A172 (cell line): ENCODE data around the gene EZH1. TPM values are rescaled to one million over a fixed set of nuclear protein-coding genes. Genes with fewer than 3 reads are reported as not detected.
"Not testable (repeated sequence)": the region's sequence is repeated elsewhere in the genome, so short reads cannot be mapped to it uniquely, and the experiment has no call there.

Experiments
- DNase-seq: peaks from one replicate; pipeline ENCODE4 v3.0.0-alpha.2; 2015; ENCODE audit warnings: low spot score
- total RNA-seq: library from RNA; depleted of rRNA; stranded (reverse); fragments of >200 nt; shearing (Covaris generic); gene quantifications from 2 replicates; pipeline ENCODE4 v1.2.3, GENCODE V29; 2014

Gene EZH1
- total RNA-seq, 1 experiment from 2014 or later, result 7.2 TPM

- no peak for DNase-seq
Observed at GRCh38 chr17:42772945-42773289, 28.1 kb upstream of the EZH1 start.

- DNase-seq, result not testable (repeated sequence)
Observed at GRCh38 chr17:42769964-42770363, 25.1 kb upstream of the EZH1 start.

- DNase-seq, result not testable (repeated sequence)
Observed at GRCh38 chr17:42768006-42768405, 23.2 kb upstream of the EZH1 start.

GRCh38 chr17:42767512-42767911 lies 22.7 kb upstream of the EZH1 start:
- no peak for DNase-seq

GRCh38 chr17:42766124-42766523 lies 21.3 kb upstream of the EZH1 start:
- no peak for DNase-seq

- DNase-seq, result no peak
Observed at GRCh38 chr17:42761638-42762037, 16.8 kb upstream of the EZH1 start.

GRCh38 chr17:42760652-42761581 lies 16.1 kb upstream of the EZH1 start, which contains the start of gene RAMP2:
Gene RAMP2 (plus strand): TSS chr17:42761227. CDS start chr17:42761262, 35 bp downstream.
- no peak for DNase-seq

GRCh38 chr17:42759982-42760651 lies 15.3 kb upstream of the EZH1 start:
- DNase-seq, result no peak

- peak; percentile 86 for DNase-seq
Observed at GRCh38 chr17:42754782-42755181, 9.9 kb upstream of the EZH1 start.

- DNase-seq, result no peak
Observed at GRCh38 chr17:42751628-42752027, 6.8 kb upstream of the EZH1 start.

- DNase-seq, result no peak
Observed at GRCh38 chr17:42750739-42751344, 6.0 kb upstream of the EZH1 start.

- no peak for DNase-seq
Observed at GRCh38 chr17:42748908-42749798, 4.3 kb upstream of the EZH1 start.

GRCh38 chr17:42748202-42748907 lies 3.5 kb upstream of the EZH1 start:
- DNase-seq, result no peak

GRCh38 chr17:42744283-42744805 lies 496 bp downstream of the EZH1 start:
- peak; percentile 55 for DNase-seq

GRCh38 chr17:42743595-42744282 lies 1.1 kb downstream of the EZH1 start:
- no peak for DNase-seq

- DNase-seq, result not testable (repeated sequence)
Observed at GRCh38 chr17:42742916-42743315, 1.9 kb downstream of the EZH1 start.

GRCh38 chr17:42740699-42741098 lies 4.1 kb downstream of the EZH1 start:
- no peak for DNase-seq

GRCh38 chr17:42725143-42725542 lies 19.7 kb downstream of the EZH1 start:
- no peak for DNase-seq

- DNase-seq, result no peak
Observed at GRCh38 chr17:42723636-42724035, 21.2 kb downstream of the EZH1 start.

- DNase-seq, result peak; percentile 69
Observed at GRCh38 chr17:42720996-42721583, 23.8 kb downstream of the EZH1 start.
